ENCODE data around the gene INHBB. TPM values are rescaled to one million over a fixed set of nuclear protein-coding genes. Genes with fewer than 3 reads are reported as not detected.

Gene INHBB
- total RNA-seq, 1 experiment from 2014 or later = 0.07 TPM

DNA sequence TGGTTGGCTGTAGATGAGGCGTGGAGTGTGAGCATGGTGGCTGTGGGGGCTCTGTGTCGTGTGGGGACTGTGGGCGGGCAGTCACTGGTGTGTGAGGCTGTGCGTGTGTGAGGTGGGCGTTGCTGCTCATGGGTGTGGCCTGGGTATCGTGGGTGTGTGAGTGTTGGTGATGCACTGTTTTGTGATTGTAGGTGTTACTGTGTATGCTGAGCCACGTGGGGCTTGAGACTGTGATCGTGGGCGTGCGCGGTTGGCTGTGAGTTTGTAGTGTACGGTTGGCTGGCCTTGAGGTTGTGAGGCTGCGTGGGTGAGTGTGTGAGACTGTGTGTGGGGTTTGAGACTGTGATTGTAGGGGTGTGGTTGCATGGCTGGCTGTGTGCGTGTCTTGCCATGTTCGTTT, 8.5 kb downstream of the INHBB start:
- no peak for DNase-seq (ENCODE audit: extremely low read depth, low read depth)

DNA sequence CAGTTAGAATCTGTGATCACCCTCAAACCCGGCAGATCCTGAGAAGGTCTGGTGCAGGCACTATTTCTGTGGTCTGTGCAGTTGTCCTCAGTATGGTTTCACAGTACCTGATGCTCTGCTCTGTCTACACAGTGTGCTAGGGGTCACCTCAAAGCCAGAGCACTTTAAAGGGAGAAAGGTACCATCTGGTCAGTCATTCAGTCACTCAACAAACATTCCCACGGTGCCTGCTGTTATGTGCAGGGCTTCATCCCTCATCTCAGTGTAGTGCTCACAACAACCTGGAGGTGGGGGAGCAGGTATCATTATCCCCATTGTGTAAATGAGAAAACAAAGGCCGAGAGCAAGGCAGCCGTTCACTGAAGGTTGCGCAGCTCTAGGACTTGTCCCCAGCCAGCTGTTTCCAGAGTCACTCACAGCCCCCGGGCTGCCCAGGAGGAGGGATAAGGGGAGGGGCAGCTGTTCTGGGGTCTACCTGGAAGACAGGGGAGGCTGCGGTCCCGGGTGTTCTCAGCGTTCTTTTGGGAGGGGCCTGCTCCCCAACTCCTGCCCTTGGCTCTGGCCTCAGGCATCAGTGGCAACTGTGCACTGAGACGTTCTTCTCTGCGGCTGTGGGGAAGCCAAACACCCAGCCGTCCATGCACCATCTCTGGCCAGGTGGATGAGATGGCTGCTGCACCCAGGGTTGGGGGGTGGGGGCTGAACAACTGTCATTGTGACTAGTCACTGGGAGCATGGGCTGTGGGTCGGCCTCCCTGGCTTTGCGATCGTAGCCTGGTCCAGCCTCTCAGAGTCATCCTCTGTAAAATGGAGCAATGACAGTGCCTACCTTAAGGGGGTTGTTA, 9.2 kb downstream of the INHBB start:
- no peak for DNase-seq (ENCODE audit: extremely low read depth, low read depth)

GRCh38 chr2:120355780-120356266, 9.9 kb downstream of the INHBB start:
- DNase-seq (ENCODE audit: extremely low read depth, low read depth) = no peak

- no peak for DNase-seq (ENCODE audit: extremely low read depth, low read depth)
Measured at GRCh38 chr2:120357768-120358167, 11.8 kb downstream of the INHBB start.

GRCh38 chr2:120358734-120359465, 13.0 kb downstream of the INHBB start:
- DNase-seq (ENCODE audit: extremely low read depth, low read depth) = no peak

- DNase-seq (ENCODE audit: extremely low read depth, low read depth) = no peak
Measured at GRCh38 chr2:120360307-120360855, 14.4 kb downstream of the INHBB start.

DNA sequence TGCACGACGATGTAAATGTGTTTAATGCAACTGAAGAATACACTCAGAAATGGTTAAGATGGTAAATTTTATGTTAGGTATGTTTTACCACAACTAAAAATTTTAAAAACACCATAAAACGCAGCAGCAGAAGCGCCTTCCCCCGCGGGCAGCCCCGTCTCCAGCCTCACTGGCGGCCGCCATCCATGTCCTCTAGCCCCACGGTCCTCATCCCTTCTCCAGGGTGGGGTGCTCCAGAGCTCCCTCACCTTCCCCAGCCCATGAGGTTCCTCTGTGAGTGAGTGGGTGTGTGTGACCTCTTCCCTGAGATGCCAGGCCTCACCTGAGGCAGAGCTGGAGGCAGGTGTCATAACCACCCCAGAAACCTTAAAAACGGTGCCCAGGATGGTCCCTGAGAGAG, 17.0 kb downstream of the INHBB start:
- no peak for DNase-seq (ENCODE audit: extremely low read depth, low read depth)

GRCh38 chr2:120365236-120365793, 19.4 kb downstream of the INHBB start:
- DNase-seq (ENCODE audit: extremely low read depth, low read depth) = no peak

DNA sequence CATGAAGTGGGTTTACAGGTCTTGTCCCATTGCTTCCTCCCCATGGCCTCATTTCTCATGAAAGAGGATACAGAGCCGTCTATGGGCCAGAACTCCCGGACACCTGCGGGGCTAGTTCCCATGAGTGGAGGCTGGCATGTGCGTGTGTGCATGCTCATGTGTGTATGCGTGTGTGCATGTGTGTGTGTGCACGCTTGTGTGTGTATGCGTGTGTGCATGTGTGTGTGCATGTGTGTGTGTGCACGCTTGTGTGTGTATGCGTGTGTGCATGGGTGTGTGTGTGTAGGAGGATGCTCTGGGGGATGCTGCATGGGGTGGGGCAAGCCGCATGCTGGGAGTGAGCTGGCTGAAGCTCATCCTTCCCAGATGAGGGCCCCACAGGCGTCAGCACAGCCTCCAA, 20.8 kb downstream of the INHBB start:
- no peak for DNase-seq (ENCODE audit: extremely low read depth, low read depth)

DNA sequence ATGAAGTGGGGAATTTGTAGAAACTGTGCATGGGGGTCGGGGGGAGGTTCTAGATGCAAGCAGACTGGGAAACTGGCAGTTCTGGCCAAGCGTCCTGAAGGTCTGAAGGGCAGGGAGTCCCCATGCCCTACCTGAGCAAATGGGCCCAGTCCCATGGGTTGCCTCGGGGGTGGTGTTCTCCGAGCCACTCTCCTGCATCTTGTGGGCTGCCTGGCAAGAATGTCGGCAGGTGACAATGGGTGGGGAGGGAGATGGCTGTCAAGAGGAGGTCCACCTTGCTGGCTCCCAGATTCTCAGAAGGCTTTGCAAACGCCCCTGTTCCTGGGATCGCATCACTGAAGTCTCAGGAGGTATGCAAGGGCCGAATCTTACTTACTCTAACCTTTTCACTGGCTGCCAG, 21.3 kb downstream of the INHBB start:
- no peak for DNase-seq (ENCODE audit: extremely low read depth, low read depth)

- no peak for DNase-seq (ENCODE audit: extremely low read depth, low read depth)
Measured at GRCh38 chr2:120367649-120368048, 21.7 kb downstream of the INHBB start.

DNA sequence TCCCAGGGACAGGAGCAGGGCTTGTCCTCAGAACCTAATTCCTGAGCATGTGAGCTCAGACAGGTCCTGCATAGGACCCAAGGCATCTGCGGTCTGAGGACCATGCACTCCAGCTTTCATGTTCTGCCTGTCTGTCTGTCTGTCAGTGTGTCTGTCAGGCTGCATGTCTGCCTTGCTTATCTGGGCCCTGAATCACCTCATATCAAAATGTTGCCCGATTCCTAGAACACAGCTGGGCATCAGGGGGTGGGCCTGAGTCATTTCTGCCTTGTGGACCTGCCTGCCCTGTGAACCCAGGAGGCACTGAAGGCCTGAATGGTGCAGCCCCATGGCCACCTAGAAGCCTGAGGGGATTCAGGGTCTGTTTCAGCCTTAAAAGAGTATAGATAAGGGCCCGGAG, 22.1 kb downstream of the INHBB start:
- no peak for DNase-seq (ENCODE audit: extremely low read depth, low read depth)

DNA sequence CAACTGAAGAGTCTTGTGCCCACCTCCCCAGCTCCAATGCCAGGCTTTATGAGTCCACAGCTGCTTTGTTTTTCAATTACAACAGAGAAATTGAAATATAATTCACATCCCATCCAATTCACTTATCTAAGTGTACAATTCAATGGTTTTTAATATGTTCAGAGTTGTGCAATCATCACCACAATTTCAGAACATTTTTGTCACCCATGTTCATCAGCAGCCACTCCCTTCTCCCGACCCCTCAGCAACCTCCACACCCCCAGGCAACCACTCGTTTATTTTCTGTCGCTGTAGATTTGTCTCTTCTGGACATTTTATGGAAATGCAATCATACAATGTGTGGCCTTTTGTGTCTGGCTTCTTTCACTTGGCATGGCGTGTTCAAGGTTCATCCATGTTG, 23.3 kb downstream of the INHBB start:
- no peak for DNase-seq (ENCODE audit: extremely low read depth, low read depth)

- DNase-seq (ENCODE audit: extremely low read depth, low read depth) = no peak
Measured at GRCh38 chr2:120371969-120372625, 26.2 kb downstream of the INHBB start.

GRCh38 chr2:120372816-120373215, 26.9 kb downstream of the INHBB start:
- no peak for DNase-seq (ENCODE audit: extremely low read depth, low read depth)

- DNase-seq (ENCODE audit: extremely low read depth, low read depth) = no peak
Measured at GRCh38 chr2:120373424-120373823, 27.5 kb downstream of the INHBB start.

DNA sequence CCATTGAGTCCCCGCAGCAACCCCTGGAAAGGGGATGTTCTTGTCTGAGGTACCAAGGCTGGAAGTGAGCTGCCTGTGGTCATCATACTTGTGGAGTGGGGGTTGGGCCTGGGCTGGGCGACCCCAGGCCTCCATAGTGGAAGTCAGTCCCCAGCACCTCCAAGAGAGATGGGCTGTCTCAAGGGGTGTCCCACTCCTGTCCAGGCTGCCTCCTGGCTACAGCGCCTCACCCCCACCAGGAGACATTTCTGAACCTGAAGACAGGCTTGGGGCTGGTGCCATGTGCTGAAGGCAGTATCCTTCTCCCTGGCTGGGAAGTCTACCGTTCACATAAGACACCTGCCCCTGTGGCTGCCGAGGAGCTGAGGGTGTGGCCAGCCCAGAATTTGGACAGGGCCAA, 28.9 kb downstream of the INHBB start:
- no peak for DNase-seq (ENCODE audit: extremely low read depth, low read depth)

GRCh38 chr2:120375251-120376020, 29.5 kb downstream of the INHBB start:
- DNase-seq (ENCODE audit: extremely low read depth, low read depth) = no peak

DNA sequence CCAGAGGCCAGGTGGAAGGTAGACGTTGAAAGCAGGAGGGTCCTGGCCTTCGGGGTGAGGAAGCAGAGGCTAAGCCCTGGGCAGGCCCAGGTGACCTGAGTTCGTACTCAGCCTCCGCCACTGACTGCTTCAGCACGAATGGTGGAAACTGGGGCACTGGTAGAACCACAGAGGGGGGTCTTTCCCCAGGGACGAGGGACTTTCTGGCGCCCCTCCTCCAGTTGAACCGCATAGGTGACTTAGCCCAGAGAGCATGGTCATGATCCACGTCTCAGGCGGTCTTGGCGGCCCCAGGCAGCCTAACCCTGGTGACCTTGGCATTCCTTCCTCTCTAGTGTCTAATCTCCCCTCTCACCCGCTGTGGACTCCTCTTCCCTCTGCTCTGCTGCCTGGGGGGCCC, 30.2 kb downstream of the INHBB start:
- DNase-seq (ENCODE audit: extremely low read depth, low read depth) = no peak
